Activated naive CD8-positive, alpha-beta T cell treated with anti-CD3 and anti-CD28 coated beads, Interleukin-2, amount 50 U/mL, for 16 hours (primary cell): ENCODE data around the gene ADRB1.

ENCODE experiments used
- DNase-seq: peaks from one replicate; pipeline ENCODE4 v3.0.0-alpha.2; 2020; ENCODE audit warnings: low read depth, low spot score

Gene ADRB1

DNA sequence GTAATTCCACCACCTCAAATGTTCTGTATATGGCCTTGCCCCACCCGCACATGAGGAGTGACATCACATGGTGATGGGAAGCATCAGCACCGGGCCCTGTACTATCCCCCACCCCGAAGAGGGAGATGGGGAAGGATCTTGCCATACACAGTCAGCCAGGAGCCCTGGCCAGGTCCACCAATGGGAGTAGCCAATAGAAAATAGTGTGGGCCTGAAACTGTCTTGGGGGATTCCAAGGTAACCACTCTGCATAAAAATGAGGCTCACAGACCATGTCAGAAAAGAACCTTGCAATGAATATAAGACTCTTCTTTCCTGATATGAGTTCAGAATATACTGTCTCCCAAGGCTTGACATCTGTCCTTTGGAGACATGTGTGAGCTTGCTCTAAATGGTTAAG lies 51.1 kb downstream of the ADRB1 start:
- DNase-seq, result no peak

DNA sequence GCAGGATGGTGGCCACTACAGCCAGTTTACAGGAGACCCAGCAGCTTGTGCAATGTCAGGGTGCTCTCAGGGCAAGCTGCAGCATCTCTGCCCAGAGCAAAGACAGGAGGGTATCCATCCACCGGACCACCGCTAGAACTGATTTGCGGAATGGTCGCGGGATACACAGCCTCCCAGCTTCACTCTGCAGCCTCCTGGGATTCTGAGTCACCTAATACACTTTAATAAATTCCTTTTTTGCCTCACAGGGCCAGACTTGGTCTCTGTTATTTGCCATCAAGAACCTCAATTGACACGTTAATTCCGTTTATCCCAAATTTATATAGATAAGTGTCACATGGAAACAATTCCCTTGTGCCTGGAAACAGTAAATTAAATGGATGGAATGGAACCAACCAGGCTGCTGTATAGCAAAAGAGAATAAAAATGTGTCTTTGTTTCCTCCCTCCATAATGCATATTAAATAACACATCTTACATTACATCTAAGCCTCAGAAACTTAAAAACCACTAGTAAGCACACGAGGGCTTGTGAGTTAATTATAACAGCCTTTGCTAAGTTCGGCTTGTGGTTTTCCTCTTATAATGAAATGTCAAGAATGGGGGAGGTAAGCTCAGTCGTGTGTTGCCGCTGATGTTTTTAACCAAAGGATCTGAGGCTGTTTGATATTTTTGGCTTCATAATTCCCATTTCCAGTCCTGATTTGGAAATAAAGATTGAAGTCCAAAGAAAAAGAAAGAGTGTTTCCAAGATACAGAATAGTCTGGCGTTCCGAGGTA lies 52.1 kb downstream of the ADRB1 start:
- no peak for DNase-seq
